Heart right ventricle (tissue), 16 donors: ENCODE results near the gene HRH3. TPM values are rescaled to one million over a fixed set of nuclear protein-coding genes. Genes with fewer than 3 reads are reported as not detected.

Source experiments
- ATAC-seq, 8 donors: fragments of 200-7000 bp; cut with Tn5 transposase; one replicate each; pipeline ENCODE4 v1.9.1; 2020; ENCODE audit warnings: mild to moderate bottlenecking in 8 of 8, moderate library complexity in 8 of 8, moderate number of reproducible peaks in 1 of 8
- DNase-seq, 2 donors: peaks; one replicate each; pipeline ENCODE4 v3.0.0-alpha.2; 2020
- H3K27ac ChIP-seq, 10 donors: fragments of 200-600 bp; sonication (generic) in 2 of 10; one replicate each; pipeline versions ENCODE4 v1.5.0 to v1.8.0; 2020 to 2022; ENCODE audit warnings: mild to moderate bottlenecking in 3 of 10
- H3K27me3 ChIP-seq, 7 donors: fragments of 200-600 bp; one replicate each; pipeline ENCODE4 v1.8.0; 2021 to 2022; ENCODE audit warnings: mild to moderate bottlenecking in 2 of 7
- H3K36me3 ChIP-seq, 9 donors: fragments of 200-600 bp; sonication (generic) in 1 of 9; one replicate each; pipeline versions ENCODE4 v1.5.0 to v1.8.0; 2020 to 2022; ENCODE audit warnings: mild to moderate bottlenecking in 2 of 9
- H3K4me1 ChIP-seq, 9 donors: fragments of 200-600 bp; sonication (generic) in 1 of 9; one replicate each; pipeline versions ENCODE4 v1.5.0 to v1.8.0; 2020 to 2022; ENCODE audit warnings: mild to moderate bottlenecking in 4 of 9
- H3K4me3 ChIP-seq, 10 donors: fragments of 200-600 bp; sonication (generic) in 2 of 10; one replicate each; pipeline versions ENCODE4 v1.5.0 to v1.8.0; 2020 to 2022; ENCODE audit warnings: mild to moderate bottlenecking in 7 of 10, moderate library complexity in 2 of 10
- H3K9me3 ChIP-seq, 11 donors: fragments of 200-600 bp in 10 of 11; sonication (generic) in 2 of 11; one replicate each; pipeline versions ENCODE4 v1.5.0 to v1.8.0; 2013 to 2022; ENCODE audit warnings: mild to moderate bottlenecking in 2 of 11, control low read depth in 1 of 11, moderate library complexity in 1 of 11
- CTCF ChIP-seq, 9 donors: fragments of 200-600 bp; sonication (generic) in 2 of 9; IDR thresholded peaks; one replicate each; pipeline versions ENCODE4 v1.5.0 to v1.8.0; 2021 to 2022; ENCODE audit warnings: antibody characterized with exemption in 9 of 9, mild to moderate bottlenecking in 5 of 9, moderate library complexity in 1 of 9
- WGBS, 2 donors: extraction: QIAGEN DNeasy Blood & Tissue Kit; methylation state at CpG; one replicate each; pipeline ENCODE4 v1.1.7; 2013; ENCODE audit warnings: inconsistent platforms in 1 of 2; 5-methylcytosine and 5-hydroxymethylcytosine counted together
- intact Hi-C, 10 donors: fragments of 100-400 bp; cut with DNase I; formaldehyde crosslinking; loops; one replicate each; pipeline versions ENCODE4 v1.11.1 to v1.14.2; 2022
- polyA plus RNA-seq, 2 donors: library from polyadenylated mRNA; stranded (reverse); fragments of 200-250 nt; gene quantifications; one replicate each; pipeline ENCODE4 v1.2.3, GENCODE V29; 2013
- total RNA-seq, 10 donors: library from RNA; stranded (reverse); fragmentation: NEBNext Ultra II Directional in 3 of 10; extraction: Animal tissue kit (Norgen Biotek cat#: 25700) in 3 of 10; gene quantifications; one replicate each; pipeline versions ENCODE4 v1.2.1 to v1.2.4, GENCODE V29; 2021 to 2023
- donor health status: Arrhythmogenic right ventricular cardiomyopathy.
- donor health status: ischemic (EF 13 %, LVEDD 7.1; RV severe dilation, severe dysfunction).
- donor health status: healthy with polysubstance abuse.
- donor health status: DM: no; HTN: yes; CAD: no.
- donor health status: DM: no; HTN: no; CAD: no.
- donor health status: ischemic (EF 25% LVEDD 6.9; RV normal size, moderate dysfunction).
- donor health status: ischemic (EF 25% LVEDD 5.7; RV mildly dilated, moderate dysfunction).
- donor health status: healthy.
- donor health status: DM: yes; HTN: yes; CAD: no.
- donor health status: Ischemic cardiomyopathy.
- donor health status: ischemic (EF 35%, LVEDD 5.7; RV mildly dilated, moderate dysfunction).
- donor health status: nonischemic (EF 11% LVEDD 7.7; RV severe dilation, severe dysfunction).
- donor health status: DM: yes; HTN: yes; CAD: no.
- donor health status: PGD.
- donor health status: ischemic (EF 29% LVEDD 5.4; RV normal size, mild dysfunction).
- donor health status: nonischemic (EF 23%, LVEDD 6.1; RV moderate dilation, normal function).

The HRH3 gene
- total and polyA plus RNA-seq, 12 donors, result not detected

GRCh38 chr20:62267543-62267942 lies 47.5 kb upstream of the HRH3 start:
- H3K4me1 ChIP-seq, result peaks cover 0 to 20% (median 9%) of the 10 kb centered on the region in 9 donors
- TF ChIP-seq CTCF (IDR thresholded peaks at IDR 0.05), result no peak
- DNase-seq, result peak in 1 of 2 donors; percentile 55
- ATAC-seq, result peak; percentile 74 to 95 (median 86)
- intact Hi-C loops, result no loop called here
- 72 to 75% methylated on average over 10 of the region's 10 CpGs for WGBS, 2 donors
- H3K36me3 ChIP-seq, result peaks cover 0 to 90% (median 39%) of the 10 kb centered on the region in 9 donors
- H3K27me3 ChIP-seq, result no peaks in the 10 kb centered on the region
- peak overlapping the region in 7 of 10 donors; percentile 32 to 62 (median 48) for H3K27ac ChIP-seq
- peaks cover 0 to 9% (median 0%) of the 10 kb centered on the region in 11 donors for H3K9me3 ChIP-seq
- no peak overlapping the region for H3K4me3 ChIP-seq

DNA sequence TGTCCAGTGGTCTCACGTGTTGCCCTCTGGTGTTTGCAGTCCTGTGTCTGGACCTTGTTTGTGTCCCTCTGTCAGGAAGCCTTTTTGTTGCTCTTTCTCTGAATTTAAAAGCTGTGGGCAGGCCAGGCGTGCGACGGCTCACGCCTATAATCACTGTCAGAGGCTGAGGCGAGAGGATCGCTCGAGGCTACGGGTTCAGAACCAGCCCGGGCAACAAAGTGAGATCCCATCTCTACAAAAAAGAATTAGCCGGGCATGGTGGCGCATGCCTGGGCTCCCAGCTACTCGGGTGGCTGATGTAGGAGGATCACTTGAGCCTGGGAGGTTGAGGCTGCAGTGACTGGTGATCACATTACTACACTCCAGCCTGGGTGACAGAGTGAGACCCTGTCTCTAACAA lies 46.8 kb upstream of the HRH3 start:
- ATAC-seq (peak in 1 of 8 donors; percentile 23), DNase-seq (no peak)
- Histone ChIP-seq H3K36me3 (peaks cover 0 to 90% (median 38%) of the 10 kb centered on the region in 9 donors), H3K4me1 (peaks cover 0 to 20% (median 9%) of the 10 kb centered on the region in 9 donors), H3K27me3 (no peaks in the 10 kb centered on the region), H3K27ac (peak overlapping the region in 7 of 10 donors; percentile 14 to 62 (median 48)), H3K9me3 (peaks cover 0 to 9% (median 0%) of the 10 kb centered on the region in 11 donors), H3K4me3 (no peak overlapping the region)
- intact Hi-C loops, result no loop called here
- no peak for TF ChIP-seq CTCF (IDR thresholded peaks at IDR 0.05)
- WGBS, 2 donors, result 96 to 97% methylated on average over 13 of the region's 13 CpGs

- intact Hi-C loops, result no loop called here
- DNase-seq, result no peak
- 93 to 94% methylated on average over 10 of the region's 10 CpGs for WGBS, 2 donors
- Histone ChIP-seq H3K27ac (no peak overlapping the region), H3K4me1 (peaks cover 0 to 20% (median 9%) of the 10 kb centered on the region in 9 donors), H3K4me3 (no peak overlapping the region), H3K27me3 (no peaks in the 10 kb centered on the region), H3K9me3 (peaks cover 0 to 9% (median 0%) of the 10 kb centered on the region in 11 donors), H3K36me3 (peaks cover 0 to 90% (median 37%) of the 10 kb centered on the region in 9 donors)
- no peak for TF ChIP-seq CTCF (IDR thresholded peaks at IDR 0.05)
- no peak for ATAC-seq
These were observed 46.3 kb upstream of the HRH3 start for GRCh38 chr20:62266340-62266739.

GRCh38 chr20:62265365-62265764 lies 45.3 kb upstream of the HRH3 start:
- 98 to 100% methylated on average over 1 of the region's 1 CpG for WGBS, 2 donors
- Histone ChIP-seq H3K4me1 (peaks cover 0 to 20% (median 9%) of the 10 kb centered on the region in 9 donors), H3K4me3 (no peak overlapping the region), H3K9me3 (peaks cover 0 to 9% (median 0%) of the 10 kb centered on the region in 11 donors), H3K36me3 (peaks cover 0 to 96% (median 41%) of the 10 kb centered on the region in 9 donors), H3K27me3 (no peaks in the 10 kb centered on the region), H3K27ac (no peak overlapping the region)
- TF ChIP-seq CTCF (IDR thresholded peaks at IDR 0.05), result no peak
- intact Hi-C loops, result no loop called here
- ATAC-seq (no peak), DNase-seq (no peak)
